ACHN (cell line): ENCODE data around the gene MTMR12.
A peak's percentile ranks its signal among the peaks of the same experiment; 100 is the strongest.

ENCODE experiments used
- DNase-seq: peaks from one replicate; pipeline ENCODE4 v3.0.0-alpha.2; 2015
- in situ Hi-C: cut with HindIII; loops from 2 replicates; pipeline ENCODE4 v1.10.0; 2017; ENCODE audit warnings: low sequenced_read_pairs, low pct_ligation_motif_present, low pct_unique_long_range_greater_than_20kb

The MTMR12 gene

GRCh38 chr5:32312595-32313332 is at the start of gene MTMR12:
Gene MTMR12 (minus strand): TSS chr5:32312939. CDS start chr5:32312838, 101 bp downstream.
- in situ Hi-C loops = no loop called here
- DNase-seq = peak; percentile 97

DNA sequence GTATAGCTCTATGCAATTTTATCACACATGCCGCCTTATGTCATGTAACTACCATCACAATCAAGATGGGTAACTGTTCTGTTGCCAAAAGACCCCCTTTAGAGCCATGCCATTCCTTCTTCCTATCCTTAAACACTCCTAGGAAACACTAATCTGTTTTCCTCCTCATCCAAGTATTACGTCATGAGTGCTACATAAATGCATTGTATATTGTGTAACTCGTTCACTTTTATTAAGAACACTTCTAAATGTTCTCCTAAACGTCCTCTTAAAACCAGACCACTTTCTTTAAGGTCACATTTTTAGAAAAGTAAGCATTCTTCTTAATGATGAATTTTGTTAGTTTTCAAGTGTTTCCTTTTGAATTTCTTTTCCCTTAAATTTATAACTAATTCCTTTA is 49.8 kb upstream of the MTMR12 start:
- no peak for DNase-seq
- in situ Hi-C loops = no loop called here

DNA sequence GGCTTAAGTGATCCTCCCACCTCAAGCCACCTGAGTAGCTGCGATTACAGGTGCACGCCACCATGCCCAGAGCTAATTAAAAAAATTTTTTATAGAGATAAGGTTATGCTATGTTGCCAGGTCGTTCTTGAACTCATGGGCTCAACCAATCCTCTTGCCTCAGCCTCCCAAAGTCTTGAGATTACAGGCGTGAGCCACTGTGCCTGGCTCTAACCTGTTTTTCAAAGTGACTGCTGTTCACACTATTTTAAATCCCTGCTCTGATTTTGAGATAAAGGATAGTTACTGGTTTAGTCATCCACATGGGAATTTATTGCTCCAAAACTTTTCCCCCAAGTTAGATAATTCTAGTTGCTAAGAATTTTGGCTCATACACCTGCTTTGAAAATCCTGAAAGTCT is 48.2 kb upstream of the MTMR12 start:
- no peak for DNase-seq
- in situ Hi-C loops = no loop called here

- in situ Hi-C loops = no loop called here
- no peak for DNase-seq
Observed at GRCh38 chr5:32358611-32359010, 45.9 kb upstream of the MTMR12 start.

GRCh38 chr5:32357658-32358057 is 44.9 kb upstream of the MTMR12 start:
- in situ Hi-C loops = no loop called here
- DNase-seq = no peak

- in situ Hi-C loops = no loop called here
- no peak for DNase-seq
Observed at GRCh38 chr5:32355686-32356085, 42.9 kb upstream of the MTMR12 start.

DNA sequence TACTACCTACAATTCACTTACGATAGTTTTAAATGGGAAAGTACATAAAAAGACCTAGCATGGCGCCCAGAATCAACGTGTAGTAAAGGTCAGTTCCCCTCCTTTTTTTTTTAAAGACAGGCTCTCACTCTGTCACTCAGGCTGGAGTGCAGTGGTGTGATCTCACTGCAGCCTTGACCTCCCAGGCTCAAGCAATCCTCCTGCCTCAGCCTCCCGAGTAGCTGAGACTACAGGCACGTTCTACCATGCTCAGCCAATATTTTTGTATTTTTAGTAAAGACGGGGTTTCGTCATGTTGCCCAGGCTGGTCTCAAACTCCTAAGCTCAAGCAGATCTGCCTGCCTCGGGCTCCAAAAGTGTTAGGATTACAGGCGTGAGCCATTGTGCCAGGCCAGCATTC is 40.7 kb upstream of the MTMR12 start:
- in situ Hi-C loops = no loop called here
- DNase-seq = no peak

GRCh38 chr5:32352685-32353084 is 39.9 kb upstream of the MTMR12 start:
- no peak for DNase-seq
- in situ Hi-C loops = no loop called here

DNA sequence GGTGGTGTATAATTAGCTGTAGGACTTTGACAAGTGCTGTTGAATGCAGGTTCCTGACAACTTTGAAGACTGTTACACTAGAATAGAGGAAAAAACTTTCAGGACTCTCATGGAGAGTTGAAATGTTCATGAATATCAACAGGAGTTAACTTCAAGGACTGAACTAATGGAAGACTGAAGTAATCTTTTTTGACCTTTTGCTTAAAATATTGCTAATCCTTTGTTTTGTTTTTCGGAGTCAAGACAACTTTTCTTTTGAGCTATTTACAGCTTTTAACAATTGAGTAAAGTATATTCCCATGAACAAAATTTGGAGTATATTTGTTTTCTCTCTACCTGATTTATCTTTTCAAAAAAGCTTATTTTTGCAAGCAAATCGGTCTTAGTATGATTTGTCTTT is 34.1 kb upstream of the MTMR12 start:
- in situ Hi-C loops = no loop called here
- DNase-seq = no peak

GRCh38 chr5:32343058-32343672 is 30.4 kb upstream of the MTMR12 start:
- no peak for DNase-seq
- in situ Hi-C loops = no loop called here

DNA sequence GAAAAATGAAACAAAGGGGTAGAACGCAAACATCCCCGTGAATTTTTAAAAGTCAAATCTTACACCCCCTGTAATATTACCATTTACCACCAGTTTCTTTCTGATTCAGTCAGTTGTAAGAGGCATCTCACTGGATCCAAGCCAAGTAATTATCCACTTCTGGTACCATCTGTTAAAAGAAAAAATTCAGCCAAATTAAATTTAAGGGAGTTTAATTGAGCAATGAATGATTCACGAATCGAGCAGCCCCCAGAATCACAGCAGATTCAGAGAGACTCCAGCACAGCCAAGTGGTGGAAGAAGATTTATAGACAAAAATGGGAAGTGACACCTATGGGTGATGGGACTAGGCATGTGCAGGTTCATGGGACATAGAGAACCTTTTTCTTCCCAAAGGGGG is 29.9 kb upstream of the MTMR12 start:
- in situ Hi-C loops = no loop called here
- no peak for DNase-seq

GRCh38 chr5:32339878-32340277 is 27.1 kb upstream of the MTMR12 start:
- no peak for DNase-seq
- in situ Hi-C loops = no loop called here

- in situ Hi-C loops = no loop called here
- DNase-seq = peak; percentile 9
Observed at GRCh38 chr5:32339198-32339597, 26.5 kb upstream of the MTMR12 start.

DNA sequence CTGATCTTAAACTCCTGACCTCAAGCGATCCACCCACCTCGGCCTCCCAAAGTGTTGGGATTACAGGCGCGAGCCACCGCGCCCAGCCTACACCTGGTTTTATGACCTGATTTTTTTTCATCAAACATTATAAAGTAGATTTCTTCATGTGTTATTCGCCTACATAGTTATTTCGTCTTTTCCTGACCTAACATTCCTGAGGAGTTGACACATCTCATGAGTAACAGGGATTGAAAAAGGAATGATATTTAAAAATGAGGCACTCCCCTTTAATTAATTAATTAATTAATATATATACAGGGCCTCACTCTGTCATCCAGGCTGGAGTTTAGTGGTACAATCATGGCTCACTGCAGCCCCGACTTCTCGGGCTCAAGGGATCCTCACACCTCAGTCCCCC is 20.2 kb upstream of the MTMR12 start:
- DNase-seq = no peak
- in situ Hi-C loops = no loop called here

DNA sequence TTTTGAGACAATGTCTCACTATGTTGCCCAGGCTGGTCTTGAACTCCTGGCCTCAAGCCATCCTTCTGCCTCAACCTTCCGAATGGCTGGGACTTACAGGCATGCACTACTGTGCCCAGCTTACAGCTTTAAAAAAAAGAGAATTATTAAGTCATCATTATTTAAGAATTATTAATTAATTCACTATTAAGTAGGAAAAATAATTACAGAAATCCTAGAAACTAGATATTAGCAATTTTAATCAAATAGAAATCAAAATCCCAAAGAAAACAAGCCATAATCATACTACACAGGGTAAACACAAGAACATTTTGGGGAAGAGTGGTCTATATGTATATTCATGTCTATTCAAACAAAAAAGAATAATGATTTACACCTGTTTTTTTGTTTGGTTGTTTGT is 19.6 kb upstream of the MTMR12 start:
- DNase-seq = no peak
- in situ Hi-C loops = no loop called here

- in situ Hi-C loops = no loop called here
- DNase-seq = no peak
Observed at GRCh38 chr5:32331935-32332274, 19.2 kb upstream of the MTMR12 start.

DNA sequence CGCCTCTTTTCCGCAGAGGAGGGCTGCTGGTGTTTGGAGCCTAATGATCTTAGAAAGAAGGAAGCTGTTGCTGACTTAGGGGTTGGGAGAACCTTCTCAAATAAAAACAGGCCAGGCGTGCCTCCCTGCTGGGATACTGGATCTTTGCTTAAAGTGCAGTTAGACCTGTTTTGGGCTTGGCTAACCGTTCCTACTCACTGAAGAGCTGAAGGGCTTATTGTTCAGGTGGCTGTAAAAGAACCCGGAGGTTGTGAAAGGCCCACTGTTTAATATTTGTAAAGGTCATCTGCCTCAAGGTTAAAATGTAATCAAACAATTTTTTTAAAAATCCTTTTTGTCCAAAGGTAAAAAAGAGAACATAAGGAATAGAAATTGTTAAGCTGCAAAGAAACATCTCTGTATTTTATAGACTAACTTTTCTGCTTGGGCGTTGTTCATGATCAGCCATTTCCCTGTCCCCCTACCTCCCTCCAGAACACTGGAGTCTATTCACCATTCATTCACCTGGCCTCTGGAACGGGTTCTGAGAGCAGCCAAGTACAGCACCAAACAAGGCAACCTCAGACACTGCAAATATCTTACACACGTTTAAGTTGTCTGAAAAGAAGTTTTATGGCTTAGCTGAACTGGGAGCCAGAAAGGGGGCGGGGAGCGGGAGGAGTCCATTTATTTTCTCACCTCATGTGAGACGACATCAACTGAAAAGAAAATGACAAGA is 18.6 kb upstream of the MTMR12 start:
- in situ Hi-C loops = no loop called here
- no peak for DNase-seq

DNA sequence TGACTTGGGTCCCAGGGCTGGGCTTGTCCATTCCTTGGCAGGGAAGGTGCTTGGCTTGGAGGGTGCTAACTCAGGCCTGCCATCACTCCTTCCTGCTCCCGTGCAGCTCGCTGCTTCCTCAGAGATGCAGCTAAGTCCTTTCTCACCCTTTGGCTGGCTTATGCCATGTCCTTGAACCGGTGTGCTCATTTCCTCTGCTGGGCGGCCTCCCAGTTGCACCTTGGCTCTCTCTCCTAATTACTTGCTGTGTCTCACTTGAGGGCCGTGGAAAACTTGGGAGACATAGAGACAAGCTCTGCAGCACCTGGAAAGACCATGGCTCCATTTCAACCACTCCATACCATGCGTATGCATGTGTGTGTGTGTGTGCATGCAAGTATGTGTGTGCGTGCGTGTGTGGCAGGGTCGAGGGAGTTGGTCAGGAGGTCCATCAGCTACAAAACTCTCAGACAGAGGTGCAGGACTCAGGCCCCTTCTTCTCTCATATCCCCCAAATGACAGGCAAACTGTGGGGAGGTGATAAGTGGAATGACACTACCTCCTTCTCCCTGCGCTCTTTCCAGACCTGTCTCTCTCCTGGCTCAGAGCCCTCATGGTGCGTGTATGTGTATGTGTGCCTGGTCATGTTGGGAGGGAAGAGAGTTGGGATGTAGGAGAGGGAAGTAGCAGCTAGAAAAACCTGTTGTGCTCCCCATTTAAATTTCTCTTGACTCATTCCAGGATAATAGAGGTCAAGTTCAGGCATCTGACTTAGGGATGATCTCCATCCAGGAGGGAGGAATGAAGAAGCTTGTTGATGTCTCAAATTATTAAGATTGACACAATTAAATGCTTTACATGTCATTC is 17.6 kb upstream of the MTMR12 start:
- DNase-seq = no peak
- in situ Hi-C loops = no loop called here

- in situ Hi-C loops = no loop called here
- peak; percentile 59 for DNase-seq
Observed at GRCh38 chr5:32329395-32329834, 16.7 kb upstream of the MTMR12 start.
